ENCODE measurements around the gene NIN. TPM values are rescaled to one million over a fixed set of nuclear protein-coding genes. Genes with fewer than 3 reads are reported as not detected.

The NIN gene
- total RNA-seq, 1 donor from 2014 or later: 29.5 TPM

- Histone ChIP-seq H3K27me3 (no peaks in the 10 kb centered on the region), H3K4me1 (peaks cover 16% of the 10 kb centered on the region), H3K36me3 (peaks cover 0 to 23% of the 10 kb centered on the region in 2 donors), H3K27ac (no peak overlapping the region), H3K9me3 (no peaks in the 10 kb centered on the region), H3K4me3 (no peak overlapping the region)
- DNase-seq (ENCODE audit: extremely low spot score in 2 of 2): no peak
- intact Hi-C loops (cut with DNase I): no loop called here
- no peak for TF ChIP-seq POLR2A (IDR thresholded peaks at IDR 0.05)
- TF ChIP-seq POLR2AphosphoS5 (IDR thresholded peaks at IDR 0.05; ENCODE audit: insufficient read depth in 1 of 2, low read depth in 1 of 2): no peak
- TF ChIP-seq, protein P1, sequence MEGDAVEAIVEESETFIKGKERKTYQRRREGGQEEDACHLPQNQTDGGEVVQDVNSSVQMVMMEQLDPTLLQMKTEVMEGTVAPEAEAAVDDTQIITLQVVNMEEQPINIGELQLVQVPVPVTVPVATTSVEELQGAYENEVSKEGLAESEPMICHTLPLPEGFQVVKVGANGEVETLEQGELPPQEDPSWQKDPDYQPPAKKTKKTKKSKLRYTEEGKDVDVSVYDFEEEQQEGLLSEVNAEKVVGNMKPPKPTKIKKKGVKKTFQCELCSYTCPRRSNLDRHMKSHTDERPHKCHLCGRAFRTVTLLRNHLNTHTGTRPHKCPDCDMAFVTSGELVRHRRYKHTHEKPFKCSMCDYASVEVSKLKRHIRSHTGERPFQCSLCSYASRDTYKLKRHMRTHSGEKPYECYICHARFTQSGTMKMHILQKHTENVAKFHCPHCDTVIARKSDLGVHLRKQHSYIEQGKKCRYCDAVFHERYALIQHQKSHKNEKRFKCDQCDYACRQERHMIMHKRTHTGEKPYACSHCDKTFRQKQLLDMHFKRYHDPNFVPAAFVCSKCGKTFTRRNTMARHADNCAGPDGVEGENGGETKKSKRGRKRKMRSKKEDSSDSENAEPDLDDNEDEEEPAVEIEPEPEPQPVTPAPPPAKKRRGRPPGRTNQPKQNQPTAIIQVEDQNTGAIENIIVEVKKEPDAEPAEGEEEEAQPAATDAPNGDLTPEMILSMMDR (IDR thresholded peaks at IDR 0.05): no peak
Measured at GRCh38 chr14:50792634-50793068, 38.3 kb downstream of the NIN start.

DNA sequence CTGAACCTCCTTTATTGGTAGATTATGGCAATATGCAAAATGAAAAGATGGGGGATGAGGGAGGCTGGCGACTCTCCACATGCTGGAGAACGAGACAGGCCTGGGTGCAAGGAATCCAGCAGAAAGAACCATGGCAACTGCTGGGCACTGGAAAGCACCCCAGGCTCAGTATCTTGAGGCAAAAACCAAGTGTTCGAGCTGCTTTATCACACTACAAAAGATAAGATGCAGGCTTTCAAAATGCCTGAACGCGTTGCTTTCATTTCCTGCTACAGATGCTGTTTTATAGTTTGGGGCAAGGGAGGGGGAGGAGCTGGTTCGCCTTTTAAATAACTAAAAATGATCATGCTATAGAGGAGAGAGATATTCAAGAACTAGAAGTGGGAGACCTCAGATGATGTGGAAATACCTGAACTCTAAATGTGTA is 38.9 kb downstream of the NIN start:
- Histone ChIP-seq H3K36me3 (peaks cover 0 to 23% of the 10 kb centered on the region in 2 donors), H3K4me1 (peaks cover 16% of the 10 kb centered on the region)
- intact Hi-C loops (cut with DNase I): no loop called here

GRCh38 chr14:50791201-50791600 is 39.8 kb downstream of the NIN start:
- intact Hi-C loops (cut with DNase I): no loop called here
- Histone ChIP-seq H3K36me3 (peaks cover 0 to 23% of the 10 kb centered on the region in 2 donors), H3K4me1 (peaks cover 8% of the 10 kb centered on the region)

More for the DNA sequence above, 38.9 kb downstream of the NIN start:
- Histone ChIP-seq H3K9me3 (no peaks in the 10 kb centered on the region), H3K27ac (no peak overlapping the region), H3K27me3 (no peaks in the 10 kb centered on the region), H3K4me3 (no peak overlapping the region)
- TF ChIP-seq, protein P1 (IDR thresholded peaks at IDR 0.05): no peak
- TF ChIP-seq POLR2AphosphoS5 (IDR thresholded peaks at IDR 0.05; ENCODE audit: insufficient read depth in 1 of 2, low read depth in 1 of 2): no peak
- no peak for TF ChIP-seq POLR2A (IDR thresholded peaks at IDR 0.05)
- DNase-seq (ENCODE audit: extremely low spot score in 2 of 2): no peak

GRCh38 chr14:50790589-50790988 is 40.4 kb downstream of the NIN start:
- H3K27me3 ChIP-seq: no peaks in the 10 kb centered on the region
- no peak for DNase-seq (ENCODE audit: extremely low spot score in 2 of 2)
- TF ChIP-seq, protein P1 (IDR thresholded peaks at IDR 0.05): no peak
- no peak for TF ChIP-seq POLR2A (IDR thresholded peaks at IDR 0.05)
- TF ChIP-seq POLR2AphosphoS5 (IDR thresholded peaks at IDR 0.05; ENCODE audit: insufficient read depth in 1 of 2, low read depth in 1 of 2): no peak
- intact Hi-C loops (cut with DNase I): no loop called here
- H3K4me1 ChIP-seq: peaks cover 7% of the 10 kb centered on the region
- H3K36me3 ChIP-seq: peaks cover 0 to 23% of the 10 kb centered on the region in 2 donors
- H3K4me3 ChIP-seq: no peak overlapping the region
- no peak overlapping the region for H3K27ac ChIP-seq
- H3K9me3 ChIP-seq: no peaks in the 10 kb centered on the region

More at GRCh38 chr14:50791201-50791600, 39.8 kb downstream of the NIN start:
- Histone ChIP-seq H3K27ac (no peak overlapping the region), H3K4me3 (no peak overlapping the region), H3K9me3 (no peaks in the 10 kb centered on the region), H3K27me3 (no peaks in the 10 kb centered on the region)
- no peak for TF ChIP-seq POLR2AphosphoS5 (IDR thresholded peaks at IDR 0.05; ENCODE audit: insufficient read depth in 1 of 2, low read depth in 1 of 2)
- TF ChIP-seq, protein P1 (IDR thresholded peaks at IDR 0.05): no peak
- TF ChIP-seq POLR2A (IDR thresholded peaks at IDR 0.05): no peak
- DNase-seq (ENCODE audit: extremely low spot score in 2 of 2): no peak

DNA sequence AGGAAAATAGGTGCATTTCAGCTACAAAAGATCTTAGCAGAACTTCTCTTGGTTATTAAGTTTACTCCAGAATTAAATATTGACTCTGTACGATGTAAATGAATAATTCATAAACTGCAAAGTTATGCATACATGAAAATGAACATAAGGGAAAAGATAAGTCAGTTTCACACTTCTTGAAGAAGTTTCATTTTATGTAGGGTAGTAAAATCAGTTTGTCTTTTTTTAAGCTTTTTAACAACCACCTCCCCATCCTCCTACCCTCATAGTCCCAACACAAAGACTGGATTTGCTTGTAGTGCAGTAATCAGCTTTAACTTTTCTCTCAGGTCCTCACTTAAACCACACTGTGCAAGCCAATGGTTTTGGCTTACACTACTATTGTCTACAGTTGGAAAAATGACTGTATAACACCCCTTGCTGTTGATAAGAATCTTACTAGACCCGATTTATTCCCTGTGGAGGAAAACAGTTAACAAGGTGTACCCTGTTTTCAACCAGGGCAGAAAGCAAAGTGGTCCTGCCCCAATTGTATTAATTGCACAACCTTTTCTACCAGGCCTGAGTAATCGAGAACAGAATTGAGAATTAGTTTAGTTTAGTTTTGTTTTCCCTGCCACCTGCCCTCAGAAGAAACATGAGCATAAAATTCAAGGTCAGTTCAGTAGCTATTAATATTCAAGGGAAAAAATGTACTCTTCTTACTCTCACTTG is 44.1 kb downstream of the NIN start:
- peaks cover 5% of the 10 kb centered on the region for H3K4me1 ChIP-seq
- H3K4me3 ChIP-seq: no peak overlapping the region
- H3K36me3 ChIP-seq: peaks cover 0 to 15% of the 10 kb centered on the region in 2 donors
- no peaks in the 10 kb centered on the region for H3K27me3 ChIP-seq
- H3K9me3 ChIP-seq: no peaks in the 10 kb centered on the region
- TF ChIP-seq, protein P1 (IDR thresholded peaks at IDR 0.05): no peak
- TF ChIP-seq POLR2AphosphoS5 (IDR thresholded peaks at IDR 0.05; ENCODE audit: insufficient read depth in 1 of 2, low read depth in 1 of 2): no peak
- no peak for TF ChIP-seq POLR2A (IDR thresholded peaks at IDR 0.05)
- intact Hi-C loops (cut with DNase I): no loop called here
- H3K27ac ChIP-seq: no peak overlapping the region
- no peak for DNase-seq (ENCODE audit: extremely low spot score in 2 of 2)

Measured in vagina (tissue), 2 donors.